IMR-90 (cell line): ENCODE results near the gene CNTRL. TPM values are rescaled to one million over a fixed set of nuclear protein-coding genes. Genes with fewer than 3 reads are reported as not detected.

ENCODE experiments used
- ATAC-seq: fragments of 200-7000 bp; cut with Tn5 transposase; 2 replicates; pipeline ENCODE4 v1.9.1; 2020; ENCODE audit warnings: low read depth, mild to moderate bottlenecking, moderate library complexity
- BruUV-seq: library from RNA; stranded (reverse); fragments of 400-500 nt; replicated peaks from 2 replicates; lab custom pipeline; 2021; lab: Mats Ljungman, UMichigan
- CTCF ChIA-PET: fragments of 300-600 bp; formaldehyde crosslinking; extraction: SDS; loops from one replicate; lab custom pipeline; 2021; ENCODE audit warnings: antibody characterized with exemption; lab: Yijun Ruan, JAX
- POLR2A ChIA-PET: fragments of 300-600 bp; sonication (Branson Sonifier 250); formaldehyde crosslinking; loops from one replicate; lab custom pipeline; 2022; ENCODE audit warnings: antibody characterized with exemption; ENCODE audit not compliant: unreplicated experiment; lab: Charles Lee
- DNase-seq: peaks from one replicate; pipeline ENCODE4 v3.0.0; 2013
- H2AFZ ChIP-seq: replicated peaks from 2 replicates; pipeline ENCODE3; 2013; ENCODE audit warnings: low read length, mild to moderate bottlenecking; ENCODE audit not compliant: poor library complexity
- H2AK5ac ChIP-seq: 2 replicates; pipeline ENCODE4 v1.6.1; 2013; ENCODE audit warnings: low read depth, low read length, inconsistent platforms
- H2AK9ac ChIP-seq: replicated peaks from 2 replicates; pipeline ENCODE3; 2013; ENCODE audit warnings: mild to moderate bottlenecking, low read depth, low read length, moderate library complexity; ENCODE audit not compliant: poor library complexity
- H2BK120ac ChIP-seq: 2 replicates; pipeline ENCODE4 v1.6.1; 2013; ENCODE audit warnings: low read depth, low read length, inconsistent platforms
- H2BK15ac ChIP-seq: 3 replicates; pipeline ENCODE4 v1.6.1; 2013; ENCODE audit warnings: low read depth, low read length, inconsistent platforms
- H2BK20ac ChIP-seq: 2 replicates; pipeline ENCODE4 v1.6.1; 2013; ENCODE audit warnings: low read depth, mild to moderate bottlenecking, inconsistent platforms, low read length, moderate library complexity
- H2BK5ac ChIP-seq: 2 replicates; pipeline ENCODE4 v1.6.1; 2013; ENCODE audit warnings: mild to moderate bottlenecking, low read depth, low read length, inconsistent platforms; ENCODE audit not compliant: poor library complexity, severe bottlenecking
- H3K14ac ChIP-seq: replicated peaks from 2 replicates; pipeline ENCODE4 v1.6.1; 2013; ENCODE audit warnings: low read depth, low read length, inconsistent platforms
- H3K18ac ChIP-seq: 2 replicates; pipeline ENCODE4 v1.6.1; 2013; ENCODE audit warnings: low read depth, low read length, control low read depth
- H3K23ac ChIP-seq: 2 replicates; pipeline ENCODE4 v1.6.1; 2013; ENCODE audit warnings: low read depth, low read length, inconsistent platforms
- H3K27ac ChIP-seq: 2 replicates; pipeline ENCODE4 v1.5.1; 2013; ENCODE audit warnings: mild to moderate bottlenecking, control low read depth, low read length; ENCODE audit not compliant: insufficient read depth
- H3K27me3 ChIP-seq: 2 replicates; pipeline ENCODE4 v1.6.1; 2013; ENCODE audit warnings: low read length; ENCODE audit not compliant: control insufficient read depth, insufficient read depth
- H3K36me3 ChIP-seq: 2 replicates; pipeline ENCODE4 v1.6.1; 2013; ENCODE audit warnings: low read length, mixed read lengths; ENCODE audit not compliant: control insufficient read depth, insufficient read depth
- H3K4ac ChIP-seq: 2 replicates; pipeline ENCODE4 v1.6.1; 2013; ENCODE audit warnings: low read depth, low read length, inconsistent platforms
- H3K4me1 ChIP-seq: 2 replicates; pipeline ENCODE4 v1.6.1; 2013; ENCODE audit warnings: low read length, mixed read lengths; ENCODE audit not compliant: control insufficient read depth, insufficient read depth
- H3K4me2 ChIP-seq: 2 replicates; pipeline ENCODE4 v1.6.1; 2013; ENCODE audit warnings: low read depth, mild to moderate bottlenecking, control low read depth, low read length, moderate library complexity
- H3K4me3 ChIP-seq: 2 replicates; pipeline ENCODE4 v1.5.1; 2013; ENCODE audit warnings: low read depth, mild to moderate bottlenecking, control low read depth, low read length, moderate library complexity; ENCODE audit not compliant: insufficient read depth
- H3K56ac ChIP-seq: 2 replicates; pipeline ENCODE4 v1.6.1; 2013; ENCODE audit warnings: low read length, inconsistent platforms; ENCODE audit not compliant: insufficient read depth; ENCODE audit errors: extremely low read depth
- H3K79me1 ChIP-seq, 2 experiments: 2 replicates each; pipeline ENCODE4 v1.6.1; 2013; ENCODE audit warnings: low read length in 2 of 2, inconsistent platforms in 1 of 2, low read depth in 1 of 2
- H3K9ac ChIP-seq: 2 replicates; pipeline ENCODE4 v1.6.1; 2013; ENCODE audit warnings: low read depth, low read length, control low read depth
- H3K9me1 ChIP-seq: 2 replicates; pipeline ENCODE4 v1.6.1; 2013; ENCODE audit warnings: low read length, inconsistent platforms; ENCODE audit not compliant: insufficient read depth
- H3K9me3 ChIP-seq: 2 replicates; pipeline ENCODE4 v1.6.1; 2013; ENCODE audit warnings: low read length; ENCODE audit not compliant: control insufficient read depth, insufficient read depth
- H4K20me1 ChIP-seq: 2 replicates; pipeline ENCODE4 v1.6.1; 2013; ENCODE audit warnings: low read length, inconsistent platforms; ENCODE audit not compliant: insufficient read depth
- H4K5ac ChIP-seq: 2 replicates; pipeline ENCODE4 v1.6.1; 2013; ENCODE audit warnings: mild to moderate bottlenecking, low read depth, low read length, control low read depth
- H4K8ac ChIP-seq, 2 experiments: 2 replicates each; pipeline ENCODE4 v1.6.1; 2013; ENCODE audit warnings: low read depth in 2 of 2, low read length in 2 of 2, control low read depth in 1 of 2, inconsistent platforms in 1 of 2
- H4K91ac ChIP-seq: 2 replicates; pipeline ENCODE4 v1.6.1; 2013; ENCODE audit warnings: low read depth, low read length, inconsistent platforms; ENCODE audit not compliant: insufficient read depth
- CEBPB ChIP-seq: IDR thresholded peaks from 2 replicates; pipeline ENCODE4 v1.6.1; 2012; ENCODE audit warnings: low read depth, low read length, improper control_type of control experiment
- CHD1 ChIP-seq: IDR thresholded peaks from 2 replicates; pipeline ENCODE4 v1.6.1; 2012; ENCODE audit warnings: low read depth, low read length, improper control_type of control experiment
- CTCF ChIP-seq: conservative IDR thresholded peaks from 2 replicates; pipeline ENCODE4 v1.5.1; 2012; ENCODE audit warnings: mild to moderate bottlenecking, low read depth, low read length, improper control_type of control experiment
- FOS ChIP-seq: fragments of 150-350 bp; IDR thresholded peaks from 2 replicates; pipeline ENCODE4 v1.6.1; 2016; ENCODE audit warnings: low read depth, low read length
- MAFK ChIP-seq: IDR thresholded peaks from 2 replicates; pipeline ENCODE4 v1.6.1; 2012; ENCODE audit warnings: low read depth, low read length, improper control_type of control experiment
- MAZ ChIP-seq: IDR thresholded peaks from 2 replicates; pipeline ENCODE4 v1.6.1; 2012; ENCODE audit warnings: low read depth, mild to moderate bottlenecking, low read length, improper control_type of control experiment, moderate library complexity, borderline replicate concordance
- MXI1 ChIP-seq: IDR thresholded peaks from 2 replicates; pipeline ENCODE4 v1.6.1; 2012; ENCODE audit warnings: low read depth, mild to moderate bottlenecking, low read length, moderate library complexity, borderline replicate concordance
- NFE2L2 ChIP-seq: fragments of 150-350 bp; IDR thresholded peaks from 2 replicates; pipeline ENCODE4 v1.6.1; 2016; ENCODE audit warnings: low read depth, mild to moderate bottlenecking, low read length
- POLR2A ChIP-seq: IDR thresholded peaks from 2 replicates; pipeline ENCODE4 v1.6.1; 2012; ENCODE audit warnings: mild to moderate bottlenecking, low read depth, low read length
- RCOR1 ChIP-seq: IDR thresholded peaks from 2 replicates; pipeline ENCODE4 v1.6.1; 2012; ENCODE audit warnings: mild to moderate bottlenecking, low read length, improper control_type of control experiment; ENCODE audit not compliant: insufficient replicate concordance
- SMC3 ChIP-seq: fragments of 150-350 bp; IDR thresholded peaks from 2 replicates; pipeline ENCODE4 v1.6.1; 2016; ENCODE audit warnings: low read depth, mild to moderate bottlenecking, antibody characterized with exemption, low read length, moderate library complexity
- WGBS, 2 experiments: methylation state at CpG; one replicate each; pipeline versions ENCODE4 v1.1.5 to v1.1.7; 2013; ENCODE audit warnings: missing lambda C conversion rate in 2 of 2; ENCODE audit not compliant: insufficient read length in 1 of 2; ENCODE audit errors: extremely low coverage in 2 of 2; 5-methylcytosine and 5-hydroxymethylcytosine counted together
- dilution Hi-C: fragments of 300-500 bp; cut with HindIII; formaldehyde crosslinking; loops from one replicate; pipeline ENCODE4 v1.14.3; 2018; ENCODE audit warnings: low sequenced_read_pairs; ENCODE audit not compliant: unreplicated experiment
- in situ Hi-C: fragments of 300-500 bp; cut with MboI; formaldehyde crosslinking; loops from 3 replicates; pipeline ENCODE4 v1.14.3; 2019; ENCODE audit warnings: low sequenced_read_pairs, inconsistent platforms, mixed read lengths
- intact Hi-C: fragments of 100-400 bp; cut with micrococcal nuclease; formaldehyde crosslinking; loops from 2 replicates; pipeline ENCODE4 v1.10.0; 2022
- polyA plus RNA-seq, 3 experiments: library from polyadenylated mRNA; depleted of rRNA; stranded (reverse); fragments of >200 nt; gene quantifications; 2 replicates each; pipeline ENCODE4 v1.2.3, GENCODE V29; 2012; ENCODE audit warnings: low replicate concordance in 1 of 3
- total RNA-seq: library from RNA; depleted of rRNA; stranded (reverse); fragments of >200 nt; gene quantifications from 2 replicates; pipeline ENCODE4 v1.2.3, GENCODE V29; 2012
- TF ChIP-seq, protein P1 (sequence below): fragments of 150-350 bp; IDR thresholded peaks from 2 replicates; pipeline ENCODE4 v1.6.1; 2017; ENCODE audit warnings: mild to moderate bottlenecking, antibody characterized with exemption, low read length, low read depth

CNTRL gene
- total and polyA plus RNA-seq, 2 of the 4 experiments (the other 2 are of a cell fraction): 4.5 to 7.3 TPM

- Histone ChIP-seq H3K56ac (no peak overlapping the region), H3K9me1 (peaks cover 8% of the 10 kb centered on the region), H2BK5ac (no peak overlapping the region), H3K18ac (no peak overlapping the region), H2AK5ac (no peak overlapping the region), H4K91ac (no peak overlapping the region), H4K8ac (no peak overlapping the region), H2AFZ (no peak overlapping the region), H3K4me1 (no peaks in the 10 kb centered on the region), H3K4me2 (no peak overlapping the region), H3K23ac (no peak overlapping the region), H3K79me1 (peaks cover 0 to 2% of the 10 kb centered on the region in 2 experiments; a peak in 1 of 4 replicates), H3K4me3 (no peak overlapping the region), H2BK15ac (no peak overlapping the region), H3K27me3 (no peaks in the 10 kb centered on the region), H3K4ac (no peak overlapping the region), H3K9ac (no peak overlapping the region), H2BK20ac (no peak overlapping the region), H4K20me1 (no peaks in the 10 kb centered on the region), H3K27ac (no peak overlapping the region), H3K9me3 (no peaks in the 10 kb centered on the region), H3K36me3 (no peaks in the 10 kb centered on the region), H2AK9ac (no peak overlapping the region), H4K5ac (no peak overlapping the region), H2BK120ac (no peak overlapping the region), H3K14ac (no peak overlapping the region)
- ChIA-PET CTCF (interaction anchor here (0.6 kb wide), 2 partner anchors 28 to 30 kb away, joined by 4 to 8 read pairs; no protein-coding TSS in a partner anchor), POLR2A (no interaction called here)
- in situ Hi-C loops: no loop called here
- no peak for TF ChIP-seq POLR2A
- TF ChIP-seq CEBPB: no peak
- no peak for TF ChIP-seq MAZ
- TF ChIP-seq FOS: no peak
- TF ChIP-seq SMC3: no peak
- TF ChIP-seq RCOR1: no peak
- TF ChIP-seq MAFK: no peak
- TF ChIP-seq CHD1: no peak
- no peak for TF ChIP-seq NFE2L2
- TF ChIP-seq CTCF: no peak
- TF ChIP-seq, protein P1, sequence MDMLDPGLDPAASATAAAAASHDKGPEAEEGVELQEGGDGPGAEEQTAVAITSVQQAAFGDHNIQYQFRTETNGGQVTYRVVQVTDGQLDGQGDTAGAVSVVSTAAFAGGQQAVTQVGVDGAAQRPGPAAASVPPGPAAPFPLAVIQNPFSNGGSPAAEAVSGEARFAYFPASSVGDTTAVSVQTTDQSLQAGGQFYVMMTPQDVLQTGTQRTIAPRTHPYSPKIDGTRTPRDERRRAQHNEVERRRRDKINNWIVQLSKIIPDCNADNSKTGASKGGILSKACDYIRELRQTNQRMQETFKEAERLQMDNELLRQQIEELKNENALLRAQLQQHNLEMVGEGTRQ: no peak
- no peak for TF ChIP-seq MXI1
- DNase-seq: no peak
- no CpG with 5 or more reads among the region's 1 CpG for WGBS, 2 experiments
- no peak for ATAC-seq
- intact Hi-C loops: no loop called here
- no TSS peak for BruUV-seq
- dilution Hi-C loops: no loop called here
Observed at GRCh38 chr9:121115466-121115865, 40.7 kb downstream of the CNTRL start.
